B cell (primary cell): Measurements from ENCODE around the gene SCFD1. TPM values are rescaled to one million over a fixed set of nuclear protein-coding genes. Genes with fewer than 3 reads are reported as not detected.

Experiments used
- ATAC-seq: fragments of 200-7000 bp; cut with Tn5 transposase; one replicate; pipeline ENCODE4 v1.10.0; 2021; ENCODE audit warnings: low read depth, mild to moderate bottlenecking, moderate number of reproducible peaks, moderate library complexity
- CTCF ChIA-PET: fragments of 350-600 bp; sonication (Branson Sonifier 250); formaldehyde crosslinking; loops from one replicate; lab custom pipeline; 2021; ENCODE audit warnings: antibody characterized with exemption, inconsistent platforms; lab: Charles Lee
- POLR2A ChIA-PET: fragments of 350-600 bp; sonication (Branson Sonifier 250); formaldehyde crosslinking; loops from one replicate; lab custom pipeline; 2021; ENCODE audit warnings: antibody characterized with exemption; lab: Charles Lee
- DNase-seq: peaks from one replicate; pipeline ENCODE4 v3.0.0; 2013
- H2AFZ ChIP-seq: 2 replicates; pipeline ENCODE4 v1.6.1; 2012; ENCODE audit warnings: mild to moderate bottlenecking, low read depth, low read length; ENCODE audit not compliant: insufficient read depth, poor library complexity, severe bottlenecking
- H3K27ac ChIP-seq, 2 donors: 1 replicate in 1 of 2; 2 replicates in 1 of 2; pipeline ENCODE4 v1.5.1; 2012 to 2013; ENCODE audit warnings: low read length in 2 of 2, mild to moderate bottlenecking in 2 of 2, moderate library complexity in 1 of 2
- H3K27me3 ChIP-seq, 4 experiments: fragments of 200-600 bp in 1 of 4; sonication (generic) in 1 of 4; replicated peaks in 1 of 4; 1 replicate in 2 of 4; 2 replicates in 2 of 4; pipeline versions ENCODE4 v1.6.1 to v1.7.0; 2013 to 2016; ENCODE audit warnings: low read length in 3 of 4, mild to moderate bottlenecking in 2 of 4, mixed read lengths in 1 of 4, moderate library complexity in 1 of 4; ENCODE audit not compliant: insufficient read depth in 4 of 4, control insufficient read depth in 3 of 4; ENCODE audit errors: control extremely low read depth in 1 of 4
- H3K36me3 ChIP-seq, 2 experiments: replicated peaks in 1 of 2; 1 replicate in 1 of 2; 2 replicates in 1 of 2; pipeline versions ENCODE4 v1.6.1 to v1.7.1; 2013; ENCODE audit warnings: low read length in 1 of 2; ENCODE audit not compliant: insufficient read depth in 2 of 2, control insufficient read depth in 1 of 2; ENCODE audit errors: control extremely low read depth in 1 of 2, extremely low read depth in 1 of 2
- H3K4me1 ChIP-seq, 2 donors: fragments of 200-600 bp in 1 of 2; sonication (generic) in 1 of 2; 1 replicate in 1 of 2; 2 replicates in 1 of 2; pipeline versions ENCODE4 v1.5.1 to v1.6.1; 2013 to 2017; ENCODE audit warnings: low read length in 2 of 2; ENCODE audit not compliant: control insufficient read depth in 2 of 2, insufficient read depth in 2 of 2
- H3K4me2 ChIP-seq: replicated peaks from 2 replicates; pipeline ENCODE3; 2012; ENCODE audit warnings: mild to moderate bottlenecking, low read depth, low read length; ENCODE audit not compliant: poor library complexity, severe bottlenecking
- H3K4me3 ChIP-seq, 5 experiments: fragments of 200-600 bp in 1 of 5; sonication (generic) in 1 of 5; 1 replicate in 3 of 5; 2 replicates in 2 of 5; pipeline versions ENCODE4 v1.5.1 to v1.7.0; 2011 to 2016; ENCODE audit warnings: low read length in 4 of 5, mild to moderate bottlenecking in 4 of 5, low read depth in 2 of 5, control low read depth in 1 of 5, moderate library complexity in 1 of 5; ENCODE audit not compliant: insufficient read depth in 1 of 5; ENCODE audit errors: control extremely low read depth in 1 of 5, extremely low read depth in 1 of 5
- H3K79me2 ChIP-seq: fragments of 200-600 bp; sonication (generic); one replicate; pipeline ENCODE4 v1.6.0; 2016; ENCODE audit warnings: low read length; ENCODE audit not compliant: control insufficient read depth, insufficient read depth
- H3K9ac ChIP-seq: fragments of 200-600 bp; sonication (generic); 2 replicates; pipeline ENCODE4 v1.6.1; 2017; ENCODE audit warnings: mild to moderate bottlenecking, low read length, moderate library complexity
- H3K9me3 ChIP-seq, 3 donors: one replicate each; pipeline versions ENCODE4 v1.6.1 to v1.7.1; 2013; ENCODE audit warnings: low read length in 2 of 3; ENCODE audit not compliant: control insufficient read depth in 2 of 3, insufficient read depth in 1 of 3; ENCODE audit errors: control extremely low read depth in 1 of 3
- H4K20me1 ChIP-seq: 2 replicates; pipeline ENCODE4 v1.6.0; 2012; ENCODE audit warnings: mild to moderate bottlenecking, low read length; ENCODE audit not compliant: insufficient read depth, control insufficient read depth, poor library complexity, severe bottlenecking
- H3K27ac Mint-ChIP-seq: one replicate; pipeline ENCODE4 v1.8.0; 2021; ENCODE audit warnings: mixed read lengths
- H3K27me3 Mint-ChIP-seq: one replicate; pipeline ENCODE4 v1.8.0; 2021; ENCODE audit warnings: mixed read lengths
- H3K4me1 Mint-ChIP-seq: one replicate; pipeline ENCODE4 v1.8.0; 2021; ENCODE audit warnings: mixed read lengths
- H3K4me3 Mint-ChIP-seq: one replicate; pipeline ENCODE4 v1.8.0; 2021; ENCODE audit warnings: mixed read lengths
- H3K9me3 Mint-ChIP-seq: one replicate; pipeline ENCODE4 v1.8.0; 2022; ENCODE audit warnings: mixed read lengths; ENCODE audit not compliant: insufficient read depth
- CTCF ChIP-seq: fragments of 200-600 bp; IDR thresholded peaks from one replicate; pipeline ENCODE4 v1.8.0; 2022; ENCODE audit warnings: antibody characterized with exemption, mild to moderate bottlenecking
- EZH2 ChIP-seq: IDR thresholded peaks from 2 replicates; pipeline ENCODE4 v1.6.1; 2012; ENCODE audit warnings: borderline replicate concordance, low read depth, mild to moderate bottlenecking, moderate library complexity, low read length; ENCODE audit not compliant: insufficient read depth, poor library complexity, severe bottlenecking
- WGBS: methylation state at CpG from one replicate; pipeline ENCODE4 v1.1.5; 2013; ENCODE audit warnings: missing lambda C conversion rate; ENCODE audit not compliant: insufficient coverage; 5-methylcytosine and 5-hydroxymethylcytosine counted together
- intact Hi-C: fragments of 100-400 bp; cut with micrococcal nuclease; formaldehyde crosslinking; loops from one replicate; pipeline ENCODE4 v1.10.0; 2022
- polyA plus RNA-seq: library from polyadenylated mRNA; depleted of rRNA; stranded (reverse); fragments of >200 nt; gene quantifications from 2 replicates; pipeline ENCODE4 v1.2.3, GENCODE V29; 2012
- total RNA-seq, 2 donors: library from RNA; stranded (reverse); fragments of 120-200 nt in 1 of 2; gene quantifications; 1 replicate in 1 of 2; 2 replicates in 1 of 2; pipeline versions ENCODE4 v1.2.3 to v1.2.4, GENCODE V29; 2013 to 2022

The SCFD1 gene
- total and polyA plus RNA-seq, 2 donors (not counting 1 experiment from before 2014, with no cell fraction given) = 23.1 to 73.0 TPM

GRCh38 chr14:30737916-30738315, 115.8 kb downstream of the SCFD1 start:
- H3K27ac ChIP-seq = no peak overlapping the region
- H2AFZ ChIP-seq = no peak overlapping the region
- no peaks in the 10 kb centered on the region for H4K20me1 ChIP-seq
- H3K4me1 ChIP-seq = no peaks in the 10 kb centered on the region
- Mint-ChIP-seq H3K27me3 (no peaks in the 10 kb centered on the region), H3K9me3 (peaks cover 4% of the 10 kb centered on the region), H3K4me1 (no peaks in the 10 kb centered on the region), H3K4me3 (no peak overlapping the region), H3K27ac (no peak overlapping the region)
- no peaks in the 10 kb centered on the region for H3K27me3 ChIP-seq
- H3K4me3 ChIP-seq = no peak overlapping the region
- ATAC-seq (no peak), DNase-seq (no peak)
- no peaks in the 10 kb centered on the region for H3K79me2 ChIP-seq
- WGBS = no CpG with 5 or more reads among the region's 3 CpGs
- no peak for TF ChIP-seq EZH2
- H3K4me2 ChIP-seq = no peak overlapping the region
- CTCF ChIA-PET = no interaction called here
- POLR2A ChIA-PET = no interaction called here
- intact Hi-C loops = no loop called here
- peaks cover 4 to 18% of the 10 kb centered on the region in 2 experiments for H3K36me3 ChIP-seq
- H3K9ac ChIP-seq = no peak overlapping the region
- H3K9me3 ChIP-seq = no peaks in the 10 kb centered on the region

- CTCF ChIA-PET = no interaction called here
- intact Hi-C loops = no loop called here
- Mint-ChIP-seq H3K4me3 (no peak overlapping the region), H3K27me3 (no peaks in the 10 kb centered on the region), H3K9me3 (peaks cover 4% of the 10 kb centered on the region), H3K4me1 (no peaks in the 10 kb centered on the region), H3K27ac (no peak overlapping the region)
- H3K79me2 ChIP-seq = no peaks in the 10 kb centered on the region
- no peaks in the 10 kb centered on the region for H3K4me1 ChIP-seq
- no peaks in the 10 kb centered on the region for H3K9me3 ChIP-seq
- POLR2A ChIA-PET = no interaction called here
- no peak for ATAC-seq
- H3K27me3 ChIP-seq = no peaks in the 10 kb centered on the region
- H3K4me2 ChIP-seq = no peak overlapping the region
- no peak for DNase-seq
- no peak for TF ChIP-seq EZH2
- TF ChIP-seq CTCF = no peak
- no peaks in the 10 kb centered on the region for H4K20me1 ChIP-seq
- no CpG with 5 or more reads among the region's 4 CpGs for WGBS
- H3K9ac ChIP-seq = no peak overlapping the region
- H3K36me3 ChIP-seq = peaks cover 4 to 9% of the 10 kb centered on the region in 2 experiments
- H3K4me3 ChIP-seq = no peak overlapping the region
- no peak overlapping the region for H3K27ac ChIP-seq
- H2AFZ ChIP-seq = no peak overlapping the region
These were observed 116.9 kb downstream of the SCFD1 start for GRCh38 chr14:30738978-30739377.
